DLD1 (cell line): ENCODE data around the gene AJAP1.

Experiments used
- in situ Hi-C: cut with HindIII; loops from 2 replicates; pipeline ENCODE4 v1.10.0; 2017; ENCODE audit warnings: low sequenced_read_pairs

AJAP1 gene

GRCh38 chr1:4699376-4700301, 45.2 kb downstream of the AJAP1 start:
- in situ Hi-C loops = no loop called here

GRCh38 chr1:4700801-4701200, 46.4 kb downstream of the AJAP1 start:
- in situ Hi-C loops = no loop called here

- in situ Hi-C loops = no loop called here
Measured at GRCh38 chr1:4701276-4701675, 46.9 kb downstream of the AJAP1 start.

- in situ Hi-C loops = no loop called here
Measured at GRCh38 chr1:4702464-4702863, 48.1 kb downstream of the AJAP1 start.

GRCh38 chr1:4702932-4703331, 48.5 kb downstream of the AJAP1 start:
- in situ Hi-C loops = no loop called here

- in situ Hi-C loops = no loop called here
Measured at GRCh38 chr1:4703646-4704045, 49.2 kb downstream of the AJAP1 start.

GRCh38 chr1:4708840-4709507, 54.6 kb downstream of the AJAP1 start:
- in situ Hi-C loops = no loop called here

- in situ Hi-C loops = no loop called here
Measured at GRCh38 chr1:4709641-4710040, 55.2 kb downstream of the AJAP1 start.

GRCh38 chr1:4710592-4711415, 56.4 kb downstream of the AJAP1 start:
- in situ Hi-C loops = no loop called here

- in situ Hi-C loops = no loop called here
Measured at GRCh38 chr1:4711416-4712275, 57.2 kb downstream of the AJAP1 start.

GRCh38 chr1:4713669-4714068, 59.3 kb downstream of the AJAP1 start:
- in situ Hi-C loops = no loop called here

GRCh38 chr1:4716406-4716805, 62.0 kb downstream of the AJAP1 start:
- in situ Hi-C loops = no loop called here

- in situ Hi-C loops = no loop called here
Measured at GRCh38 chr1:4718071-4718470, 63.7 kb downstream of the AJAP1 start.

- in situ Hi-C loops = no loop called here
Measured at GRCh38 chr1:4723106-4723505, 68.7 kb downstream of the AJAP1 start.

- in situ Hi-C loops = no loop called here
Measured at GRCh38 chr1:4724001-4724400, 69.6 kb downstream of the AJAP1 start.

- in situ Hi-C loops = no loop called here
Measured at GRCh38 chr1:4724695-4725250, 70.4 kb downstream of the AJAP1 start.

GRCh38 chr1:4725416-4725815, 71.0 kb downstream of the AJAP1 start:
- in situ Hi-C loops = no loop called here

- in situ Hi-C loops = no loop called here
Measured at GRCh38 chr1:4726620-4727341, 72.4 kb downstream of the AJAP1 start.

GRCh38 chr1:4728319-4729089, 74.1 kb downstream of the AJAP1 start:
- in situ Hi-C loops = no loop called here
